Measurements from ENCODE around the gene GPR17. TPM values are rescaled to one million over a fixed set of nuclear protein-coding genes. Genes with fewer than 3 reads are reported as not detected.

GPR17 gene, protein sequence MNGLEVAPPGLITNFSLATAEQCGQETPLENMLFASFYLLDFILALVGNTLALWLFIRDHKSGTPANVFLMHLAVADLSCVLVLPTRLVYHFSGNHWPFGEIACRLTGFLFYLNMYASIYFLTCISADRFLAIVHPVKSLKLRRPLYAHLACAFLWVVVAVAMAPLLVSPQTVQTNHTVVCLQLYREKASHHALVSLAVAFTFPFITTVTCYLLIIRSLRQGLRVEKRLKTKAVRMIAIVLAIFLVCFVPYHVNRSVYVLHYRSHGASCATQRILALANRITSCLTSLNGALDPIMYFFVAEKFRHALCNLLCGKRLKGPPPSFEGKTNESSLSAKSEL
- not detected in 2 replicates for total RNA-seq (2014; rRNA removed; shearing (Covaris generic))

GRCh38 chr2:127645395-127646291, at the start of gene GPR17:
GPR17 (plus strand) TSS chr2:127646153; CDS start chr2:127650736, 4,583 bp downstream.
- DNase-seq (ENCODE audit: low spot score): no peak

DNA sequence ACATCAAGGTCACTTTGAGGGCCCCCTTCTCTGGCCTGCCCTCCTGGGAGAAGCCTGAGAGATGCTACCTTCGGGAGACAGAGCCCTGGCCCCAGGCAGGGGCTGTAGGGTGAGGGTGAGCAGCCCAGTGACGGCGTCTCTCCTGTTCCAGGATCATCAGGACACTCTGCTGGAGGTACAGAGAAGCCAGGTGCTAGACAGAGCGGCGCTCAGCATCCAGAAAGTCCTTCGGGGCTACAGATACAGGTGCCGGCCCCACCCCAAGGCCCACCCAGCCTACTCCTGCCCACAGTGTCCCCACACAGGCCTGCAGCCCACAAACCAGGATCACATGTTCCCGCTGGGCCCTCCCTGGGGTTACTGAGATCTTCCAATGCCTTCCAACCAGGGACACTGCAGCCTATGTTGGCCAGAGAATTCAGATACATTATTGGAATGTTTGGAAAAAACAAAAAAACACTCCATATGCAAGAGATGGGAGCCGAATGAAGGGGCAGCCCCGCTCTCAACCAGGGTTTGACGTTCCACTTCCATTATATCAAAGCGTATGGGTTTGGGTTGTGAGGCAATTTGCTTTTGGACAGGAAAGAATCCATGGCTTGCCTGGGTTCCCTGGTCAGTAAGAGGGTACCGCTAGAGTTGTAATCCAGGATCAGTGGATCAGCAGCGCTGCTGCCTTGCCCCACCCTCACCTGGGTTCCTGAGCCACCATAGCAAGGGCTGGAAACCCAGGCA, 49.5 kb upstream of the GPR17 start:
- DNase-seq (ENCODE audit: low spot score): no peak

DNA sequence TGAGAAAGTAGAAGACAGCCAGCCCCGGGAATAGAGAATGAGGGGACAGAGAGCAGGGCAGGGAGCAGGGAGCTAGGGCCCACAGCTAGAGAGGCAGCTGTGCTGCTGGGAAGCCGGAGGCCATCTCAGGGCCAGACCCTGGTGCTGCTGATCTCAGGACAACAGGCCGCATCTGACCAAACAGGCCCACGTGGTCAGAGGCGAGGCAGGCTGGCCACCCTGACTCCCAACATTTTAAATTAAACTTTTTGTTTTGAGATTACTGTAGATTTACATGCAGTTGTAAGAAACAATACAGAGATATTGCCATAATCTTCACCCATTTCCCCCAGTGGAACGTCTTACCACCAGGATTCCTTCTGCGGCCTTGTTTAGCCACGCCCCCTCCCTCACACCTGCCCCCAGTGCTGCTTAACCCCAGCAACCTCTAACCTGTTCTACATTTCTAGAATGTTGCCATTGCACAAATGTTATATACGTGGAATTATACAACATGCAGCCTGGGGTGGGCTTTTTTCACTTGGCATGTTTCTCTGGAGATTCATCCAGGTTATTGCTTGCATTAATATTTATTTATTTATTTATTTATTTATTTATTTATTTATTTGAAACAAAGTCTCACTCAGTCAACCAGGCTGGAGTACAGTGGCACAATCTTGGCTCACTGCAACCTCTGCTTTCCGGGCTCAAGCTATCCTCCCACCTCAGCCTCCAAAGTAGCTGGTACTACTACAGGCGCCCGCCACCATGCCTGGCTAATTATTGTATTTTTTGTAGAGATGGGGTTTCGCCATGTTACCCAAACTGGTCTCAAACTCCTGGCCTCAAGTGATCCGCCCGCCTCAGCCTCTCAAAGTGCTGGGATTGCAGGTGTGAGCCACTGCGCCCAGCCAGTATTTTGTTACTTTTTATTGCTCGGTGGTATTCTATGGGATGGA, 48.6 kb upstream of the GPR17 start:
- no peak for DNase-seq (ENCODE audit: low spot score)

DNA sequence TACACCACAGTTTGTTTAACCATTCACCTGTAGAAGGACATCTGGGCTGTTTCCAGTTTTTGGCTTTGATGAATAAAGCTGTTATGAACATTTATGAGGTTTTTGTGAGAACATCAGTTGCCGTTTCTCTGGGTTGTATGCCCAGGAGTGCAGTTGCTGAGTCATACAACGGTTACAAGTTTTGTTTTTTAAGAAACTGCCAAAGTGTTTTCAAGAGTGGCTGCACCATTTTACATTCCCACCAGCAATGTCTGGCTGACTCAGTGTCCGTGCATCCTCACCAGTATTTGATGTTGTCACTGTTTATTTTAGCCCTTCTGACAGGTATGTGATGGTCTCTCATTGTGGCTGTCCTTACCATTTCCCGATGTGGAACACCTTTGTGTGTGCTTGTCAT, 48.0 kb upstream of the GPR17 start:
- no peak for DNase-seq (ENCODE audit: low spot score)

GRCh38 chr2:127598711-127599110, 47.2 kb upstream of the GPR17 start:
- DNase-seq (ENCODE audit: low spot score): no peak

GRCh38 chr2:127599211-127599610, 46.7 kb upstream of the GPR17 start:
- DNase-seq (ENCODE audit: low spot score): no peak

DNA sequence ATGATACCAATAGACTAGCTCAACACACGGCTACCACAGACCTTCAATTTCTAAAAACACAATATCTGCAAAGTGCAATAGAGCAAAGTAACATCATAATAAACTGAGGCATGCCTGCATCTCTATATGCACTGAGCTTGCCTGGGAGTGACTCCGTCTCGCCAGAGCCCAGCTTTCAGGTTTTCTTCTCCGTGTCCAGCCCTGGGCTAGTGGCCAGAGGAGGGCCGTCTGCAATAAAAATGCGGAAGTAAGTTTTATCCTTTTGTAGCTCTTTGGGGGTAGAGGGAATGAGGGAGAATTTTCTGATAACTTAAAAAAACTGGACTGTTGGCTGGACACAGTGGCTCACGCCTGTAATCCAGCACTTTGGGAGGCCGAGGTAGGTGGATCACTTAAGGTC, 41.0 kb upstream of the GPR17 start:
- DNase-seq (ENCODE audit: low spot score): no peak

DNA sequence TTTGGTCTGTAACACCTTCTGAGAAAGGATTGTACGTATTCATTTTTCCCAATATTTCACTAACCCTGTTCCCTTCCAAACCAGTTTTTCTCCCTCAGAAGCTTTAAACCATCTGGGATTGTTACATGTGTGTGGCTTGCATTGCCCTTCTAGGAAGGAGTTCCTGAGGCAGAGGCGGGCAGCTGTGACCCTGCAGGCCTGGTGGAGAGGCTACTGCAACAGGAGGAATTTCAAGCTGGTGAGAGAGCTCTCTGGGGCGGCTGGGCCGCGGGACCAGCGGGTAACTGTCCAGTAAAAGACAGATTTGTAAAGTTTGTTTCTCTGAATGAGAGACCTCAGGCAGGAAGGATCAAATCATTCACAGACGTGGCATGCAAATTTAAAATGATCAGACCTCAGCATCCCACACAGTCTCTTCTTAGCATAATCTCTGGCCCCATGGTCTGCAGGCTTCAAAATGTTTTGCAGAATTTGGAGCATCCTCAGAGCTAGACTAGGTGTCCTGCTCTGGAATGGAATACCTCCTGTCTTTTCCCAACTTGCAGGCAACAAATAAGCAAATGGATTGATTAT, 40.2 kb upstream of the GPR17 start:
- DNase-seq (ENCODE audit: low spot score): no peak

GRCh38 chr2:127606625-127607398, 39.1 kb upstream of the GPR17 start:
- no peak for DNase-seq (ENCODE audit: low spot score)

DNA sequence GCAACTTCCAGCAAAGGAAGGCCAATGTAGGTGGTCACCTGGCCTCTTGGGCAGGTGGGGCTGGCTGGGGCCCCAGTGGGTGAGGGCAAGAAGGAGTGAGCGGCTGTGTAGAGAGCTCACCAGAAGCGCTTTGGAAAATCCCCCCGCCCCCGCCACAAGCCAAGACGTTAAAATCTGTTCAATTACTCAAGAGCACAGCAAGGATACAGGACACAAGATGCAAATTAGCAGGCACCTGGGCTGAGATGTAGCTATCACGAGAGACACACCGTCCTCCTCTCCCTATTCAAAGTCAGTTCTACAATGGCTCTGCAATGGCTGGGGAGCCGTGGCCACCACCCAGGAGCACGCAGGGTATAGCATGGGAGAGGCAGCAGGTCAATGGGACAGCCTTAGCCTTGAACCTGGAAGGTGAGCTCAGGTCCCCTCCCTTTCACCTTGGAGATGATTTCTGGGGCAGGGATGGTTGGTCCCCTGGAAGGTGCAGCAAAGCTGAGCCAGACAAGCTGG, 38.5 kb upstream of the GPR17 start:
- DNase-seq (ENCODE audit: low spot score): no peak

DNA sequence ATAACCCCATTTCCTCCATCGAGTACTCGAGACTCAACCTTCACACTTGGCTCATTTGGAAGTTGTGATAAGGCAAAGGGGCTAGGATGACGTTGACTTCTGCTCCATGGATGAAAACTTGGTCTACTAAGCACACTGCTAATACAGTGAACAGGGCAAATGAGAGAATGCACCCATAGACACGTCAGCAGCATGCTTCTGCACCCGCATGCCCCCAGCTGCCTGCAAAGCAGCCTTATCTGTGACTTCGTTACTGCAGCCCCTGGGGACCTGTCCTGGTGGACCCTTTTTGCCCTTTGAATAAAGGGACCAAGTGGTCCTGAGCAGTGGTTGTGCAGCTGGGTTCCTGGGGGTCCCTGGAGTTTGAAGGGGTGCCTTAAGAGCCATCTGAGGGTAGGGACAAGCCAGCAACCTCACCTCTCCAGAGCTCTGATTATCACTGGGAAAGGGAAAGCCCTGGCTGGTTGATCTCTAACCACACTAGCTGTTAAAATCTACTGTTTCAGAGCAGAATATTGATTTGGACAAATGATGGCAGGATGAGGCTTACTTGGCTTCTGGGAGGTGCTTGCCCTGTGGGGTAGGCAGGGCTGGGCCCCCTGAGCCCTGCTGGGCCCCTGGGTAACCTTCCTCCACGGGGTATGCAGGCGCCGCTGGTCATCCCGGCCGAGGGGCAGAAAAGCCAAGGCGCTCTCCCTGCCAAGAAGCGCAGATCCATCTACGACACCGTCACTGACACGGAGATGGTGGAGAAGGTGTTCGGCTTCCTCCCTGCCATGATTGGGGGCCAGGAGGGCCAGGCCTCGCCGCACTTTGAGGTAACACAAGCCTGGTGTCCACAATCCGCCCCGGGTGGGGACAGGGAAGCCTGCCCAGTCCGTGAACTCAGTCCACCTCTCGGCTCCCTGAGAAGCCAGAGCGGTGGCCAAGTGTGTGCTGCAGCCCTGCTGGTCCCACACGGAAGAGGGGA, 37.6 kb upstream of the GPR17 start:
- no peak for DNase-seq (ENCODE audit: low spot score)

- DNase-seq (ENCODE audit: low spot score): no peak
These were observed 36.8 kb upstream of the GPR17 start for GRCh38 chr2:127609031-127609751.

- DNase-seq (ENCODE audit: low spot score): no peak
These were observed 36.1 kb upstream of the GPR17 start for GRCh38 chr2:127609818-127610217.

DNA sequence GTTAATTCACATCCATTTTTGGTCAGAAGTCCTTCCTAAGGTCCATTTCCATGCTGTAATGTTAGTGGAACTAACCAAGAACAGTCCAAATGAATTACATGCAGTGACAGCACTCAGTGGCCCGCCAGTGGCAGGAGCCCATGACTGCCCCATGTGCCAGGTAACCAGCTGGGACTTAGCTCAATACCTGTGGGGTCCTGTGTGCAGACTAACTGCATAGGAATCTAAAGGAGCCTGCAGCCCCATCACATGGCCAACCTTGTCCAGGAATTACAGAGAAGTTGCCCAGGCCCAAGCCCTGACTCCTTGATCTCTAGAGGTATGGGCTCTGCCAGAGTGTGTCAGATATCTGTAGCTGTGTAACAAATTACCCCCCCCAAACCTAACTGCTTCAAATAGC, 35.4 kb upstream of the GPR17 start:
- no peak for DNase-seq (ENCODE audit: low spot score)

- DNase-seq (ENCODE audit: low spot score): no peak
These were observed 34.7 kb upstream of the GPR17 start for GRCh38 chr2:127611076-127611925.

GRCh38 chr2:127612111-127612822, 33.7 kb upstream of the GPR17 start:
- DNase-seq (ENCODE audit: low spot score): no peak
